ENCODE data around the gene PSMA6. TPM values are rescaled to one million over a fixed set of nuclear protein-coding genes. Genes with fewer than 3 reads are reported as not detected.

PSMA6 gene
- total and polyA plus RNA-seq, 10 of the 15 experiments (the other 5 are each of a cell fraction or from before 2014, with no cell fraction given): 267 to 1,363 (median 402) TPM

GRCh38 chr14:35287431-35288013 lies 4.7 kb upstream of the PSMA6 start (continued):
- TF ChIP-seq IRF3 (IDR thresholded peaks at IDR 0.05): no peak
- no peak for TF ChIP-seq HDGF (IDR thresholded peaks at IDR 0.05)
- TF ChIP-seq FOXM1 (IDR thresholded peaks at IDR 0.05; ENCODE audit: low read depth, low read length): peak; percentile 32; the same call in 1 of the 2 replicates
- TF ChIP-seq ZBED1 (IDR thresholded peaks at IDR 0.05; ENCODE audit: borderline replicate concordance): 0 out of 2 replicates have a peak, but pooled peaks have one; percentile 40
- TF ChIP-seq CHD2 (IDR thresholded peaks at IDR 0.05; ENCODE audit: borderline replicate concordance, low read depth, low read length): no peak
- no peak for TF ChIP-seq KDM1A (IDR thresholded peaks at IDR 0.05; ENCODE audit: borderline replicate concordance)
- no peak for TF ChIP-seq BCLAF1 (IDR thresholded peaks at IDR 0.05)
- TF ChIP-seq MEF2B (IDR thresholded peaks at IDR 0.05; ENCODE audit: partially characterized antibody, poor library complexity, severe bottlenecking): no peak
- no peak for TF ChIP-seq BACH1 (IDR thresholded peaks at IDR 0.05; ENCODE audit: borderline replicate concordance)
- no peak for TF ChIP-seq HDAC6 (IDR thresholded peaks at IDR 0.05; ENCODE audit: unreplicated experiment)
- TF ChIP-seq ZBTB11 (CRISPR knock-in tag; IDR thresholded peaks at IDR 0.05): no peak
- TF ChIP-seq ZSCAN29 (IDR thresholded peaks at IDR 0.05): no peak
- TF ChIP-seq ESRRA (IDR thresholded peaks at IDR 0.05; ENCODE audit: low read length): no peak
- TF ChIP-seq ZZZ3 (IDR thresholded peaks at IDR 0.05; ENCODE audit: control insufficient read depth, insufficient read length, low read depth): no peak
- no peak for TF ChIP-seq USF2 (IDR thresholded peaks at IDR 0.05; ENCODE audit: borderline replicate concordance, low read depth, low read length)
- TF ChIP-seq GATAD2B (conservative IDR thresholded peaks at IDR 0.05; ENCODE audit: low read depth): no peak
- TF ChIP-seq YBX1 (IDR thresholded peaks at IDR 0.05): no peak
- TF ChIP-seq RELB (IDR thresholded peaks at IDR 0.05; ENCODE audit: low read depth): 0 out of 2 replicates have a peak, but pooled peaks have one; percentile 18
- no peak for TF ChIP-seq STAT3 (IDR thresholded peaks at IDR 0.05; ENCODE audit: low read depth, low read length)
- no peak for TF ChIP-seq TCF12 (IDR thresholded peaks at IDR 0.05; ENCODE audit: low read depth, low read length)
- TF ChIP-seq IKZF2 (IDR thresholded peaks at IDR 0.05): peak; percentile 27; a peak in 1 of 4 replicates

Data from GM12878 (cell line).